ENCODE data around the gene MYO1B. TPM values are rescaled to one million over a fixed set of nuclear protein-coding genes. Genes with fewer than 3 reads are reported as not detected.

Gene MYO1B
- polyA plus RNA-seq, 3 donors = 0.01 TPM; not detected in 2

- Mint-ChIP-seq H3K9me3 (peaks cover 0 to 1% (median 0%) of the 10 kb centered on the region in 7 donors), H3K4me3 (no peak overlapping the region), H3K36me3 (no peaks in the 10 kb centered on the region), H3K27me3 (ENCODE audit: low read depth in 3 of 3) (peaks cover 0 to 2% (median 0%) of the 10 kb centered on the region in 3 donors), H3K27ac (no peak overlapping the region), H3K4me1 (no peaks in the 10 kb centered on the region)
- Histone ChIP-seq H3K4me2 (replicated peaks; ENCODE audit: extremely low read depth, low read length, poor library complexity, severe bottlenecking) (no peak overlapping the region), H2AFZ (ENCODE audit: insufficient read depth, low read depth, low read length, poor library complexity, severe bottlenecking) (no peak overlapping the region), H3K27ac (ENCODE audit: low read depth in 1 of 2, low read length in 2 of 2) (no peak overlapping the region), H3K27me3 (ENCODE audit: control insufficient read depth in 2 of 2, insufficient read depth in 2 of 2, low read length in 2 of 2) (no peaks in the 10 kb centered on the region), H3K9ac (ENCODE audit: insufficient read depth, low read length, poor library complexity, severe bottlenecking) (no peak overlapping the region), H4K20me1 (ENCODE audit: insufficient read depth, low read length) (no peaks in the 10 kb centered on the region), H3K79me2 (ENCODE audit: insufficient read depth, low read length) (no peaks in the 10 kb centered on the region), H3K9me3 (replicated peaks in 1 of 2; ENCODE audit: control insufficient read depth in 1 of 2, insufficient read depth in 1 of 2, low read length in 2 of 2) (no peaks in the 10 kb centered on the region), H3K4me1 (ENCODE audit: control insufficient read depth in 1 of 2, insufficient read depth in 2 of 2, low read length in 2 of 2) (no peaks in the 10 kb centered on the region), H3K4me3 (replicated peaks in 1 of 3; ENCODE audit: low read depth in 2 of 3, low read length in 3 of 3) (no peak overlapping the region), H3K36me3 (replicated peaks in 1 of 2; ENCODE audit: control insufficient read depth in 1 of 2, insufficient read depth in 2 of 2, low read length in 2 of 2) (no peaks in the 10 kb centered on the region)
- TF ChIP-seq CTCF (IDR thresholded peaks at IDR 0.05) = no peak
- intact Hi-C loops (cut with micrococcal nuclease) = no loop called here
- WGBS (ENCODE audit: insufficient coverage) = no CpG with 5 or more reads among the region's 2 CpGs
- DNase-seq = no peak
Measured at GRCh38 chr2:191226196-191226595, 19.0 kb upstream of the MYO1B start.

- no peak for TF ChIP-seq CTCF (IDR thresholded peaks at IDR 0.05)
Measured at GRCh38 chr2:191228333-191228732, 16.9 kb upstream of the MYO1B start.

More at GRCh38 chr2:191228333-191228732, 16.9 kb upstream of the MYO1B start:
- Mint-ChIP-seq H3K9me3 (no peaks in the 10 kb centered on the region), H3K4me1 (no peaks in the 10 kb centered on the region), H3K27ac (no peak overlapping the region), H3K27me3 (ENCODE audit: low read depth in 3 of 3) (peaks cover 2 to 3% (median 2%) of the 10 kb centered on the region in 3 donors), H3K36me3 (no peaks in the 10 kb centered on the region), H3K4me3 (no peak overlapping the region)
- Histone ChIP-seq H3K27me3 (ENCODE audit: control insufficient read depth in 2 of 2, insufficient read depth in 2 of 2, low read length in 2 of 2) (no peaks in the 10 kb centered on the region), H4K20me1 (ENCODE audit: insufficient read depth, low read length) (no peaks in the 10 kb centered on the region), H3K27ac (ENCODE audit: low read depth in 1 of 2, low read length in 2 of 2) (no peak overlapping the region), H3K4me3 (replicated peaks in 1 of 3; ENCODE audit: low read depth in 2 of 3, low read length in 3 of 3) (no peak overlapping the region), H3K9me3 (replicated peaks in 1 of 2; ENCODE audit: control insufficient read depth in 1 of 2, insufficient read depth in 1 of 2, low read length in 2 of 2) (no peaks in the 10 kb centered on the region), H3K9ac (ENCODE audit: insufficient read depth, low read length, poor library complexity, severe bottlenecking) (no peak overlapping the region), H3K79me2 (ENCODE audit: insufficient read depth, low read length) (no peaks in the 10 kb centered on the region), H3K36me3 (replicated peaks in 1 of 2; ENCODE audit: control insufficient read depth in 1 of 2, insufficient read depth in 2 of 2, low read length in 2 of 2) (no peaks in the 10 kb centered on the region), H3K4me1 (ENCODE audit: control insufficient read depth in 1 of 2, insufficient read depth in 2 of 2, low read length in 2 of 2) (no peaks in the 10 kb centered on the region), H2AFZ (ENCODE audit: insufficient read depth, low read depth, low read length, poor library complexity, severe bottlenecking) (no peak overlapping the region), H3K4me2 (replicated peaks; ENCODE audit: extremely low read depth, low read length, poor library complexity, severe bottlenecking) (no peak overlapping the region)
- DNase-seq = no peak
- WGBS (ENCODE audit: insufficient coverage) = no CpG with 5 or more reads among the region's 2 CpGs
- intact Hi-C loops (cut with micrococcal nuclease) = no loop called here

All from CD14-positive monocyte (primary cell).